Heart left ventricle (tissue), 13 donors: Measurements from ENCODE around the gene GBA3.

ENCODE experiments used
- POLR2A ChIP-seq, 2 donors: fragments of 450-650 bp; IDR thresholded peaks; one replicate each; pipeline ENCODE4 v1.6.1; 2017; ENCODE audit warnings: antibody characterized with exemption in 2 of 2, mild to moderate bottlenecking in 2 of 2, moderate library complexity in 2 of 2
- TF ChIP-seq, protein P1 (sequence below), 12 donors: fragments of 200-600 bp; sonication (generic) in 4 of 12; IDR thresholded peaks; one replicate each; pipeline versions ENCODE4 v1.5.0 to v1.8.0; 2018 to 2022; ENCODE audit warnings: antibody characterized with exemption in 12 of 12, mild to moderate bottlenecking in 5 of 12
- donor health status: ischemic (EF 13 %, LVEDD 7.1; RV severe dilation, severe dysfunction).
- donor health status: DM: no; HTN: yes; CAD: no.
- donor health status: DM: no; HTN: no; CAD: no.
- donor health status: ischemic (EF 25% LVEDD 6.9; RV normal size, moderate dysfunction).
- donor health status: ischemic (EF 25% LVEDD 5.7; RV mildly dilated, moderate dysfunction).
- donor health status: ischemic (EF 35%, LVEDD 5.7; RV mildly dilated, moderate dysfunction).
- donor health status: nonischemic (EF 11% LVEDD 7.7; RV severe dilation, severe dysfunction).
- donor health status: DM: yes; HTN: yes; CAD: no.
- donor health status: PGD.
- donor health status: ischemic (EF 29% LVEDD 5.4; RV normal size, mild dysfunction).
- donor health status: nonischemic (EF 23%, LVEDD 6.1; RV moderate dilation, normal function).

DNA sequence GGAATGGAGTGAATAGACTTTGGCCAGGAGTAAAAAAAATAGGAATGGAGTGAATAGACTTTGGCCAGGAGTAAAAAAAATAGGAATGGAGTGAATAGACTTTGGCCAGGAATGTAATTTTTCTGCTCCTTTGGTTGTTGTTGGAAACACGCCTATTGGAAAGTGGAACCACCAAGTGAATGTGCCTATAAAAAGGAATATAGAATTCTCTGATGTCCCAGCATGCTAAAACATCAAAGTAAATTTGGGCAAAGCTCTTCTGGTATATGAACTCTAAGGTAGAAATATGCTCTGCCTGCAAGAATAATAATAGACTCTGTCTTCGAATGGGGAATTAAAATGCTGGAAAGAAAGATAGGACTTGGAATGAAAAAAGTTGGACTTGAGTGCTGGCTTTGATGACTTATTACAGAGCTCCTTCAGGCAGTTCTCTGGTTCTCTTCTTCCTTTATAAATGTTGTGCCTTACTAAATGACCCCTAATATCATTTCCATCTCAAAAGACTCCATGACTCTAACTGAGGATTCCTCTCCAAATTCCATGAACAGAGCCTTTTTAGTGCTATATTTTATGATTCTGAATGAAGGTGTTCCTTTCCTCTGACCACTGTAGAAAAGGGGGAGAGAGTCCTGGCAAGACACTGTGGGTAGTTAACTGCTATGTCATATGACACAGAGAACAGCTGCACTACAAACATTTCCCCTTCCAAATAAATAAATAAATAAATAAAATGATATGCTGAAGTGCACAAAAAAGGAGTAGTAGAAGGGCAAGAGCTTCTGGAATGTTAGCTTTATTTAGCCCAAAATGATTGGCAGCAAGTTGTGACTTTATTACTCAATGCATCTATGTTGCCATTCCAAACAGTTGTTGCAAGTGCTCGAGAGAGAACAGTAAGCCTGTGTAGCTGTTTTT is 13.5 kb upstream of the GBA3 start:
- TF ChIP-seq, protein P1, sequence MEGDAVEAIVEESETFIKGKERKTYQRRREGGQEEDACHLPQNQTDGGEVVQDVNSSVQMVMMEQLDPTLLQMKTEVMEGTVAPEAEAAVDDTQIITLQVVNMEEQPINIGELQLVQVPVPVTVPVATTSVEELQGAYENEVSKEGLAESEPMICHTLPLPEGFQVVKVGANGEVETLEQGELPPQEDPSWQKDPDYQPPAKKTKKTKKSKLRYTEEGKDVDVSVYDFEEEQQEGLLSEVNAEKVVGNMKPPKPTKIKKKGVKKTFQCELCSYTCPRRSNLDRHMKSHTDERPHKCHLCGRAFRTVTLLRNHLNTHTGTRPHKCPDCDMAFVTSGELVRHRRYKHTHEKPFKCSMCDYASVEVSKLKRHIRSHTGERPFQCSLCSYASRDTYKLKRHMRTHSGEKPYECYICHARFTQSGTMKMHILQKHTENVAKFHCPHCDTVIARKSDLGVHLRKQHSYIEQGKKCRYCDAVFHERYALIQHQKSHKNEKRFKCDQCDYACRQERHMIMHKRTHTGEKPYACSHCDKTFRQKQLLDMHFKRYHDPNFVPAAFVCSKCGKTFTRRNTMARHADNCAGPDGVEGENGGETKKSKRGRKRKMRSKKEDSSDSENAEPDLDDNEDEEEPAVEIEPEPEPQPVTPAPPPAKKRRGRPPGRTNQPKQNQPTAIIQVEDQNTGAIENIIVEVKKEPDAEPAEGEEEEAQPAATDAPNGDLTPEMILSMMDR (IDR thresholded peaks at IDR 0.05): no peak
- TF ChIP-seq POLR2A (IDR thresholded peaks at IDR 0.05): no peak
